Small intestine (tissue), 7 donors: ENCODE results near the gene CIBAR2. TPM values are rescaled to one million over a fixed set of nuclear protein-coding genes. Genes with fewer than 3 reads are reported as not detected.

Experiments used
- DNase-seq, 2 donors: peaks; one replicate each; pipeline versions ENCODE4 v3.0.0 to v3.0.0-alpha.2; 2013
- FAIRE-seq: peaks from 2 replicates; lab custom pipeline; 2012; peaks lifted over from hg19 to GRCh38; lab: Jason Lieb, UNC
- H3K27ac ChIP-seq, 3 donors: one replicate each; pipeline ENCODE4 v1.5.1; 2013; ENCODE audit warnings: low read length in 2 of 3, mild to moderate bottlenecking in 2 of 3, control low read depth in 1 of 3, inconsistent platforms in 1 of 3, low read depth in 1 of 3, moderate library complexity in 1 of 3
- H3K27me3 ChIP-seq, 3 donors: one replicate each; pipeline ENCODE4 v1.6.1; 2013; ENCODE audit warnings: low read length in 3 of 3, inconsistent platforms in 1 of 3; ENCODE audit not compliant: control insufficient read depth in 3 of 3, insufficient read depth in 3 of 3
- H3K36me3 ChIP-seq, 3 donors: one replicate each; pipeline ENCODE4 v1.6.1; 2013; ENCODE audit warnings: low read length in 3 of 3, inconsistent platforms in 1 of 3, low read depth in 1 of 3, mild to moderate bottlenecking in 1 of 3, moderate library complexity in 1 of 3; ENCODE audit not compliant: control insufficient read depth in 3 of 3, insufficient read depth in 2 of 3
- H3K4me1 ChIP-seq, 3 donors: one replicate each; pipeline ENCODE4 v1.6.1; 2013; ENCODE audit warnings: low read length in 2 of 3, inconsistent platforms in 1 of 3, low read depth in 1 of 3, mild to moderate bottlenecking in 1 of 3, moderate library complexity in 1 of 3; ENCODE audit not compliant: control insufficient read depth in 3 of 3, insufficient read depth in 2 of 3
- H3K4me3 ChIP-seq, 3 donors: one replicate each; pipeline ENCODE4 v1.5.1; 2013; ENCODE audit warnings: low read length in 3 of 3, control low read depth in 1 of 3, inconsistent platforms in 1 of 3, low read depth in 1 of 3, mild to moderate bottlenecking in 1 of 3, moderate library complexity in 1 of 3
- H3K9me3 ChIP-seq, 2 donors: one replicate each; pipeline ENCODE4 v1.6.1; 2013; ENCODE audit warnings: low read depth in 1 of 2, low read length in 1 of 2; ENCODE audit not compliant: control insufficient read depth in 2 of 2, insufficient read depth in 1 of 2
- WGBS, 3 donors: extraction: QIAGEN DNeasy Blood & Tissue Kit; methylation state at CpG; one replicate each; pipeline ENCODE4 v1.1.7; 2013; 5-methylcytosine and 5-hydroxymethylcytosine counted together
- polyA plus RNA-seq, 4 donors: library from polyadenylated mRNA; stranded (reverse) in 3 of 4; unstranded in 1 of 4; fragments of 200-250 nt in 3 of 4; fragments of 120-200 nt in 1 of 4; gene quantifications; one replicate each; pipeline versions ENCODE4 v1.2.1 to v1.2.3, GENCODE V29; 2013
- donor health status: healthy with polysubstance abuse.
- donor health status: control.
- donor health status: control.
- donor health status: Bipolar disorder and iron deficiency.
- donor health status: healthy.

Gene CIBAR2
- polyA plus RNA-seq, 4 donors, result 0.04 to 3.0 (median 0.19) TPM; not detected in 1

DNA sequence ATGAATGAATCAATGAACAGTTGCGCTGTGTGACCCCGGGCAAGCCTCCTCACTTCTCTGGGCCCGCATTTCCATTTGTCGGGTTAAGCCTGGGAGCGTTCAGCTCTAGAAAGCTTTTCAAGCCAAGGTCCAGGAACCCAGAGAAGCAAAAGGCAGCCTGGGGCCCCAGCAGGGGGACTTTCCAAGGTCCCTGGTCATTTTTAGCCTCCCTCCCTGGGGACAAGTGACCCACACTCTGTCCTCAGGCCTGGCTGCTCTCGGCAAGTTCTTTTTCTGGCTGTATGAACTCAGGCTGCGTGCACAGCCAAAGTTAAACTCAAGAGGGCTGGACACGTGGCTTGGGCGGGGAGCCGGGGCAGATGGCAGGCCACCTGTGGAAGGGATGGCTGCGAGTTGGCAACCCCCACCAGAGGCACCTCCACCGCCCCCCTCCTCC, 41.4 kb upstream of the CIBAR2 start:
- H3K4me1 ChIP-seq, result peaks cover 0 to 47% (median 3%) of the 10 kb centered on the region in 3 donors
- H3K4me3 ChIP-seq, result no peak overlapping the region
- H3K9me3 ChIP-seq, result no peaks in the 10 kb centered on the region
- WGBS, 3 donors, result 46 to 71% (median 52%) methylated on average over 11 to 12 of the region's 12 CpGs
- H3K27me3 ChIP-seq, result no peaks in the 10 kb centered on the region
- peaks cover 0 to 3% (median 0%) of the 10 kb centered on the region in 3 donors for H3K36me3 ChIP-seq
- DNase-seq (no peak), FAIRE-seq (no peak)
- no peak overlapping the region for H3K27ac ChIP-seq

DNA sequence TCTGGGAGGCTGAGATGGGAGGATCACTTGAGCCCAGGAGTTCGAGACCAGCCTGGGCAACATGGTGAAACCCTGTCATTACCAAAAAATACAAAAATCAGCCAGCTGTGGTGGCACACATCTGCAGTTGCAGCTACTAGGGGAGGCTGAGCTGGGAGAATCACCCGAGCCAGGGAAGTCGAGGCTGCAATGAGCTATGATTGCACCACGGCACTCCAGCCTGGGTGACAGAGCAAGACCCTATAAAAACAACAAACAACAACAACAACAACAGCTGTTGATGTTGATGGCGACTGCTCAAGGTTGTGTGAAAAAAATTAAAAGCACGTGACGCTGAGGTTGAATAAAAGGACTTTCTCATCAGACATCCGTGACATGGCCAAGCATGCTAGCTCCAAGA, 40.8 kb upstream of the CIBAR2 start:
- peaks cover 0 to 3% (median 0%) of the 10 kb centered on the region in 3 donors for H3K36me3 ChIP-seq
- FAIRE-seq, result no peak
- 77 to 86% (median 86%) methylated on average over 8 of the region's 8 CpGs for WGBS, 3 donors

DNA sequence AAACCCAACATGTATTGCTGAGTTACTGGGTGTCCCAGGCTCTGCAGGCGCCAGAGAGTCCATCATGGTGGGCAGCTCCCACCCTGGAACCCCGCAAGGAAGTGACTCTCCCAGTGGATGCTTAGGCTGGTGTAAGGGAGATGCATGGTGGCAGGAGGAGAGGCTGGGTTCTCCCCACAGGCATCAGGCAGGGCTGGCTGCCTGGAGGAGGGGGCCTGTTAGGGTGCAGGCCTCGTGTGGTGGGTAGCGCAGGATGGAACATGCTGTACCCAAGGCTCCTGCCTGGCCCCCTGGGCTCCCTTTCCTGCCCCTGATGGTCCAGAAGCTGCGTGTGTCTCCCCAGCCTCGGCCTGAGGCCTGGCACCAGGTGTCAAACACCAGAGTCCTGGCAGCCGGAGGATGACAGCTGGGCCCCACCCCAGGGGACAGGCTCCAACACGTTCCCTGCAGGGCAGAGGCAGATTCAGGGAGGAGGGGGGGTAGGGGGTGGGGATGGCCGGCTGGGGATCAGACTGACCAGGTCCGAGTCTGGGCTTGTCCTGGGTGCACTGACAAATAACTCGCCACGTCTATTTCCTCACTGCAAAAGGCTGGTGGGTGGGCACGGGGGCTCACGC, 40.2 kb upstream of the CIBAR2 start:
- FAIRE-seq, result no peak
- no peak for DNase-seq
- no peaks in the 10 kb centered on the region for H3K27me3 ChIP-seq
- 75 to 82% (median 78%) methylated on average over 14 of the region's 14 CpGs for WGBS, 3 donors
- H3K36me3 ChIP-seq, result peaks cover 0 to 3% (median 0%) of the 10 kb centered on the region in 3 donors
- H3K4me1 ChIP-seq, result peaks cover 0 to 35% (median 3%) of the 10 kb centered on the region in 3 donors
- H3K4me3 ChIP-seq, result no peak overlapping the region
- H3K9me3 ChIP-seq, result no peaks in the 10 kb centered on the region
- peak overlapping the region in 1 of 3 donors; percentile 18 for H3K27ac ChIP-seq

More for the DNA sequence above, 40.8 kb upstream of the CIBAR2 start:
- Histone ChIP-seq H3K27ac (no peak overlapping the region), H3K27me3 (no peaks in the 10 kb centered on the region), H3K4me1 (peaks cover 0 to 41% (median 3%) of the 10 kb centered on the region in 3 donors), H3K9me3 (no peaks in the 10 kb centered on the region), H3K4me3 (no peak overlapping the region)
- DNase-seq, result no peak

DNA sequence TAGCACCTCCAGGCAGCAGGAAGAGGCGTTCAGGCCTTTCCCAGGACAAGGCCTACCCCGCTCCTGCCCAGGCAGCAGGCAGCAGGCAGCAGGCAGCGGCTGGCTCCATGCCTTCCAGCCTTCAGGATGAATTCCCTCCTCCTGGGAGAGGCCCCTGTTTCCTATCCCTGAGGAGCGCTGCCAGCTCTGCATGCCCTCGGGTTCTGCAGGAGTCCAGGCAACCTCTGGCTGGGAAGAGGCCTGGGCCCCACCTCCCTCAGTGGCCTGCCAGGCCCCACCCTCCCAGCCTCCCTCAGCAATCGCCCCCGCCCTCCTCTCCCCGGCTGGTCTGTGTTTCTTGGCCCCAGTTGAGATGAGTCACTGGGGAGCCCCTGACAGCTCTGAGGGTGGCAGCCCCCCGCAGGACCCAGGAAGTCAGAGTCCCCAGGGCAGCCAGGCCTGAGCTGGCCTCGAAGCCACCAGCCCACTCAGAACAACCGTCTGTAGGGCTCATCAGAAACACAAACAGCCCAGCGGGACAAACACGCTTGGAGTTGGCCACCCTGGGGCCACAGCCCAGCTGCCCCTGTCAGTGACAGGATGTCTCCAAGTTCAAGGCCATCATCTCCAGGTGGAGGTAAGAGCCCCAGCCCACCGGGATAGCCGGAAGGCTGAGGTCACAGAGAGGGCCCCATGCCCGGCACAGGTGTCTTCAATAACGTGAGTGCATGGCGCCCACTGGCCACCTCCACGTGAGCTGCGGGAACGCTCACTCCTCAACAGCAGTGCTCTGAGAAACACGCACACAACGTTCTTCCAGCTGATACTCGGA, 39.5 kb upstream of the CIBAR2 start:
- peak in 1 of 2 donors; percentile 81 for DNase-seq
- H3K9me3 ChIP-seq, result no peaks in the 10 kb centered on the region
- no peak for FAIRE-seq
- peaks cover 0 to 3% (median 0%) of the 10 kb centered on the region in 3 donors for H3K36me3 ChIP-seq
- H3K4me3 ChIP-seq, result no peak overlapping the region
- peaks cover 0 to 29% (median 3%) of the 10 kb centered on the region in 3 donors for H3K4me1 ChIP-seq
- no peaks in the 10 kb centered on the region for H3K27me3 ChIP-seq
- peak overlapping the region in 2 of 3 donors; percentile 18 to 44 for H3K27ac ChIP-seq
- 50 to 55% (median 52%) methylated on average over 22 to 24 of the region's 24 CpGs for WGBS, 3 donors

DNA sequence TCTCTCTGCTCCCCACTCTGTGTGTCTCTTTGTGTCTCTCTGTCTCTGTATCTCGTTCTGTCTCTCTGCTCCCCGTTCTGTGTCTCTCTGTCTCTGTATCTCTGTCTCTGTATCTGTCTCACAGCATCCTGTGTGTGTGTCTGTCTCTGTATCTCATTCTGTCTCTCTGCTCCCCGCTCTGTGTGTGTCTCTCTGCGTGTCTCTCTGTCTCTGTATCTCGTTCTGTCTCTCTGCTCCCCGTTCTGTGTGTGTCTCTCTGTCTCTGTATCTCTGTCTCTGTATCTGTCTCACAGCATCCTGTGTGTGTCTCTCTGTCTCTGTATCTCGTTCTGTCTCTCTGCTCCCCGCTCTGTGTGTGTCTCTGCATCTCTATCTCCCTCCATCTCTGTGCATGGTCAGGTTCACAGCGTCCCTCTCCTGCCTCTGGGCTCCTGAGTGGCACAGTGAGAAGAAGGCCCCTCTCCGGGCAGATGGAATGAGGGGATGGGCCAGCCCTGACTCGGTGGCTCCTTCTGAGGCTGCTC, 38.9 kb upstream of the CIBAR2 start:
- no peak for DNase-seq
- FAIRE-seq, result no peak
- H3K36me3 ChIP-seq, result peaks cover 0 to 3% (median 0%) of the 10 kb centered on the region in 3 donors
- H3K4me1 ChIP-seq, result peaks cover 0 to 24% (median 3%) of the 10 kb centered on the region in 3 donors
- H3K9me3 ChIP-seq, result no peaks in the 10 kb centered on the region
- H3K4me3 ChIP-seq, result no peak overlapping the region
- H3K27me3 ChIP-seq, result no peaks in the 10 kb centered on the region
- H3K27ac ChIP-seq, result peak overlapping the region in 1 of 3 donors; percentile 44
- 71 to 75% (median 72%) methylated on average over 9 to 11 of the region's 11 CpGs for WGBS, 3 donors

DNA sequence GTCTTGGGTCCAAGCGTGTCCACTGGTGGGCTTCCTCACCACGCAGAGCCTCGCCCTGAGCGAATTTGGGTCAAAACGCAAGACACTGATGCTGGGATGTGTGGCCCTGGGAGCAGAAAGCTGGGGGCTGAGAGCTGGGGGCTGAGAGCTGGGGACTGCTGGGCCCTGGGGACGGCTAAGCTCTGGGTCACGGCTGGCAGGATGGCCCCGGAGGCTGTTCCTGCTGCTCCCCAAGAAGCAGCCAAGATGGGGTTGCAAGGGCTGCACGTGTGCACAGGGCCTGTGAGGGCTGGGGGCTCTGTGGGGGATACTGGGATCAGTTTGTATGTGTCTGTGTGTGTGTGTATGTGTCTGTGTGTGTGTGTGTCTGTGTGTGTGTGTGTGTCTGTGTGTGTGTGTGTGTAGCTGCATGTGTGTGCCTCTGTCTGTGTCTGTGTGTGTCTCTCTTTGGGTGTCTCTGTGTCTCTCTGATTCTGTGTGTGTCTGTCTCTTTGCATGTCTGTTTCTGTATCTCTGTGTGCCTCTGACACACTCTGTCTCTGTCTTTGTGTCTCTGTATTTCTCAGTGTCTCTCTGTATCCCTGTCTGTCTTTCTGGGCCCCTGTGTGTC, 38.2 kb upstream of the CIBAR2 start:
- H3K4me3 ChIP-seq, result no peak overlapping the region
- no peak for DNase-seq
- H3K27me3 ChIP-seq, result no peaks in the 10 kb centered on the region
- WGBS, 3 donors, result 90 to 93% (median 91%) methylated on average over 9 of the region's 9 CpGs
- H3K4me1 ChIP-seq, result peaks cover 0 to 24% (median 3%) of the 10 kb centered on the region in 3 donors
- no peak for FAIRE-seq
- H3K36me3 ChIP-seq, result peaks cover 0 to 3% (median 0%) of the 10 kb centered on the region in 3 donors
- H3K9me3 ChIP-seq, result no peaks in the 10 kb centered on the region
- no peak overlapping the region for H3K27ac ChIP-seq

DNA sequence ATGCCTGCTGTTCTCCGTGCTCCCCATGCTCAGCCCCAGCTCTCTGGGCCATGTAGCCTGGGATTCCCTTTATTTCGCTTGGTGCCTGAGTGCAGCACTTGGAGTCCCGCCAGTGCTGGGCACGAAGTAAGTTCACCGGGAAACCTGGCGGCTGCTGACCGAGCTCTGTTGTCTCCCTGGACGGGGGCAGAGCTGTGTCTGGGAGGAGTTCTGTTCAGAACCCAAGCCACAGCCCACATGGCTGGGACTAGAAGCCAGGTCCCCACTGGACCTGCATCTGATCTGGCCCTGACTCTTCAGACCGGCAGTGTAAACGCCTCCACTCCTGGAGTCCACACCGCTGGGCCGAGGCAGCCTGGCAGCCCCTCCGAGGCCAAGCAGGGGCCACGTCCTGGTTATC, 37.5 kb upstream of the CIBAR2 start:
- WGBS, 3 donors, result 73 to 84% (median 81%) methylated on average over 14 of the region's 14 CpGs
- Histone ChIP-seq H3K27me3 (no peaks in the 10 kb centered on the region), H3K4me1 (peaks cover 0 to 24% (median 3%) of the 10 kb centered on the region in 3 donors), H3K27ac (no peak overlapping the region), H3K36me3 (peaks cover 0 to 3% (median 0%) of the 10 kb centered on the region in 3 donors), H3K9me3 (peaks cover 0 to 2% of the 10 kb centered on the region in 2 donors), H3K4me3 (no peak overlapping the region)
- DNase-seq (no peak), FAIRE-seq (no peak)

DNA sequence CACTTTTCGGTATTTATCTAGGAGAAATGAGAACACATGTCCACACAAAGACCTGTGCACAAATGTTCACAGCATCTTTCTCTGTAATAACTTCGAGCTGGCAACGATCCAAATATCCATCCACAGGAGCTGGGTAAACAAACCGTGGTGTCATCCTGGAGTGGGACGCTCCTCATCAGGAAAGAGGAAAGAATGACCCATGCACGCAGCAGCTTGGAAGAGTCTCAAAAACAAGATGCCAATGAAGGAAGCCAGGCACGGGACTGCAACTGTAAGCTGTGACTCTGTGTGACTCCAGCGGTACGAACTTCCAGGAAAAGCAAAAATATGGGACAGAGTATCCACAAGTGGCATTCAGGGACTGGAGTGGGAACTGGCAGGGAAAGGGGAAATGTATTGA, 36.7 kb upstream of the CIBAR2 start:
- 29 to 56% (median 44%) methylated on average over 9 of the region's 9 CpGs for WGBS, 3 donors
- DNase-seq, result no peak
- FAIRE-seq, result no peak
- peaks cover 0 to 7% of the 10 kb centered on the region in 2 donors for H3K9me3 ChIP-seq
- peaks cover 0 to 23% (median 3%) of the 10 kb centered on the region in 3 donors for H3K4me1 ChIP-seq
- H3K36me3 ChIP-seq, result peaks cover 0 to 3% (median 0%) of the 10 kb centered on the region in 3 donors
- H3K27ac ChIP-seq, result no peak overlapping the region
- no peaks in the 10 kb centered on the region for H3K27me3 ChIP-seq
- H3K4me3 ChIP-seq, result no peak overlapping the region
